A673 (cell line): ENCODE measurements around the gene OMP. TPM values are rescaled to one million over a fixed set of nuclear protein-coding genes. Genes with fewer than 3 reads are reported as not detected.

ENCODE experiments used
- BruUV-seq: library from RNA; stranded (reverse); fragments of 400-500 nt; replicated peaks from 2 replicates; lab custom pipeline; 2021; lab: Mats Ljungman, UMichigan
- CTCF ChIA-PET: fragments of 300-600 bp; sonication (Branson Sonifier 250); formaldehyde crosslinking; loops from one replicate; lab custom pipeline; 2022; ENCODE audit warnings: antibody characterized with exemption; lab: Charles Lee
- POLR2A ChIA-PET: fragments of 300-600 bp; sonication (Branson Sonifier 250); formaldehyde crosslinking; loops from one replicate; lab custom pipeline; 2022; ENCODE audit warnings: antibody characterized with exemption; ENCODE audit not compliant: low non-redundant PET; lab: Charles Lee
- DNase-seq: peaks from one replicate; pipeline ENCODE4 v3.0.0-alpha.2; 2015; ENCODE audit warnings: low spot score
- H3K27ac ChIP-seq: fragments of 200-600 bp; sonication (generic); 2 replicates; pipeline ENCODE4 v1.5.1; 2016; ENCODE audit warnings: mixed run types, low read depth, mild to moderate bottlenecking, mixed read lengths, antibody characterized with exemption, low read length; ENCODE audit not compliant: poor library complexity, severe bottlenecking
- H3K27me3 ChIP-seq: fragments of 200-600 bp; sonication (generic); replicated peaks from 2 replicates; pipeline ENCODE4 v1.6.1; 2017; ENCODE audit warnings: mixed run types, low read depth, mild to moderate bottlenecking, mixed read lengths, antibody characterized with exemption, low read length; ENCODE audit not compliant: insufficient read depth, poor library complexity
- H3K36me3 ChIP-seq: fragments of 200-600 bp; sonication (generic); 2 replicates; pipeline ENCODE4 v1.6.1; 2016; ENCODE audit warnings: mixed run types, mild to moderate bottlenecking, mixed read lengths, antibody characterized with exemption, low read length; ENCODE audit not compliant: insufficient read depth, poor library complexity, severe bottlenecking
- H3K4me1 ChIP-seq: fragments of 200-600 bp; sonication (generic); 2 replicates; pipeline ENCODE4 v1.6.1; 2017; ENCODE audit warnings: mixed run types, mild to moderate bottlenecking, mixed read lengths, antibody characterized with exemption, low read length; ENCODE audit not compliant: insufficient read depth, poor library complexity, severe bottlenecking
- H3K4me3 ChIP-seq: fragments of 200-600 bp; sonication (generic); 2 replicates; pipeline ENCODE4 v1.5.1; 2016; ENCODE audit warnings: low read depth, mixed run types, mild to moderate bottlenecking, mixed read lengths, low read length; ENCODE audit not compliant: poor library complexity, severe bottlenecking
- H3K9me3 ChIP-seq: fragments of 200-600 bp; sonication (generic); 2 replicates; pipeline ENCODE4 v1.6.1; 2016; ENCODE audit warnings: mixed run types, low read depth, mild to moderate bottlenecking, mixed read lengths, antibody characterized with exemption, low read length; ENCODE audit not compliant: poor library complexity, severe bottlenecking
- EZH2 ChIP-seq: fragments of 200-600 bp; sonication (generic); IDR thresholded peaks from 2 replicates; pipeline ENCODE4 v1.6.1; 2017; ENCODE audit warnings: borderline replicate concordance, low read depth, mild to moderate bottlenecking, mixed read lengths, antibody characterized with exemption, low read length; ENCODE audit not compliant: poor library complexity, severe bottlenecking
- intact Hi-C: fragments of 100-400 bp; cut with micrococcal nuclease; formaldehyde crosslinking; loops from one replicate; pipeline ENCODE4 v1.10.0; 2022; ENCODE audit not compliant: unreplicated experiment
- total RNA-seq: library from RNA; stranded (reverse); gene quantifications from 2 replicates; pipeline ENCODE4 v1.2.3, GENCODE V29; 2021
- TF ChIP-seq, protein P1 (sequence below): fragments of 300-800, 200-600 bp; sonication (generic); conservative IDR thresholded peaks from 2 replicates; pipeline ENCODE4 v1.5.1; 2017; ENCODE audit warnings: low read depth, mild to moderate bottlenecking, antibody characterized with exemption, low read length, moderate library complexity, mixed read lengths

OMP gene
- total RNA-seq, 1 experiment from 2014 or later, result not detected

DNA sequence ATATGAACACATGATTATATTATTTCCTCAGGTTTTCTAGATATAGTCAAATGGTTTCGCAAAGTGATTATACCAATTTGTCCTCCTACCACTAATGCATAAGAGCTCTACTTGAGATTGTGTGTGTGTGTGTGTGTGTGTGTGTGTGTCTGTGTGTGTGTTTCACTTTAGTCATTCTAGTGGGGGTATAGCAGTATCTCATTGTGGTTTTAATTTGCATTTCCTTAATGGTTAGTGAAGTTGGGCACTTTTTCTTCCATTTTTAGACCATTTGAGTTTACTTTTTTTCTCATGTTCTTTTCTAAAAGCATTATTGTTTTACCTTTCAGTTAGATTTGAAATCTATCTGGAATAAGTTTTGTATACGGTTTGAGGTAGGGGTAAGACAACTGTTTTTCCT is 23.0 kb upstream of the OMP start:
- POLR2A ChIA-PET, result no interaction called here
- CTCF ChIA-PET, result no interaction called here
- H3K36me3 ChIP-seq, result no peaks in the 10 kb centered on the region

DNA sequence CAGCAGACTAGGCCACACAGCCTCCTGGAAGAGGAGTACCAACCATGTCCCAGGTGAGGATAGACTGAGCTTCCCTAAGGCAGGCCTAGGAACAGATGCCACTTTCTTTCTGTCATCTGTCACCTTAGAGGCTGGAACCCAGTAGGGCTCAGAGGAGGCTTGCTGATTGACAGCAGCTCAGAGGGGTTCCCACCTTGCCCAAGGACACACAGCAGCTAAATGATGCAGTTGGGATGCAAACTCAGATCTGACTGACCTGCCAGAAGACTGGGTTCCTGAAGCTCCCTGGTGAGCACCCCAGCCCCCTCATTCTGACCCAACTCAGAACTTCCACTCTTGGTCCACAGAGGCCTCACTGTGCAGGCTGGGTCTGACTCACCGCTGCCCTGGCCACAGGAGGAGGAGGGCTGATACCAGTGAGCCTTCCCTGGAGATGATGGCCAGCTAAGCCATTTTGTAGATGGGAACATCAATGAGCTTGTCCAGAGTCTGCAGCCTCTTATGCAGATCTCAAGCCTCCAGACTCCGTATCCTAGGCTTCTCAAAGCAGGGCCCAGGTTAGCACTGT is 21.9 kb upstream of the OMP start:
- Histone ChIP-seq H3K4me1 (no peaks in the 10 kb centered on the region), H3K4me3 (no peak overlapping the region), H3K9me3 (no peaks in the 10 kb centered on the region), H3K36me3 (no peaks in the 10 kb centered on the region), H3K27me3 (no peaks in the 10 kb centered on the region), H3K27ac (no peak overlapping the region)
- DNase-seq, result no peak
- TF ChIP-seq EZH2, result no peak
- TF ChIP-seq, protein P1, sequence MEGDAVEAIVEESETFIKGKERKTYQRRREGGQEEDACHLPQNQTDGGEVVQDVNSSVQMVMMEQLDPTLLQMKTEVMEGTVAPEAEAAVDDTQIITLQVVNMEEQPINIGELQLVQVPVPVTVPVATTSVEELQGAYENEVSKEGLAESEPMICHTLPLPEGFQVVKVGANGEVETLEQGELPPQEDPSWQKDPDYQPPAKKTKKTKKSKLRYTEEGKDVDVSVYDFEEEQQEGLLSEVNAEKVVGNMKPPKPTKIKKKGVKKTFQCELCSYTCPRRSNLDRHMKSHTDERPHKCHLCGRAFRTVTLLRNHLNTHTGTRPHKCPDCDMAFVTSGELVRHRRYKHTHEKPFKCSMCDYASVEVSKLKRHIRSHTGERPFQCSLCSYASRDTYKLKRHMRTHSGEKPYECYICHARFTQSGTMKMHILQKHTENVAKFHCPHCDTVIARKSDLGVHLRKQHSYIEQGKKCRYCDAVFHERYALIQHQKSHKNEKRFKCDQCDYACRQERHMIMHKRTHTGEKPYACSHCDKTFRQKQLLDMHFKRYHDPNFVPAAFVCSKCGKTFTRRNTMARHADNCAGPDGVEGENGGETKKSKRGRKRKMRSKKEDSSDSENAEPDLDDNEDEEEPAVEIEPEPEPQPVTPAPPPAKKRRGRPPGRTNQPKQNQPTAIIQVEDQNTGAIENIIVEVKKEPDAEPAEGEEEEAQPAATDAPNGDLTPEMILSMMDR, result no peak
- BruUV-seq, result no TSS peak
- ChIA-PET POLR2A (no interaction called here), CTCF (no interaction called here)
- intact Hi-C loops, result no loop called here

More for the DNA sequence above, 23.0 kb upstream of the OMP start:
- no peaks in the 10 kb centered on the region for H3K9me3 ChIP-seq
- no peaks in the 10 kb centered on the region for H3K27me3 ChIP-seq
- H3K4me3 ChIP-seq, result no peak overlapping the region
- intact Hi-C loops, result no loop called here
- no peak overlapping the region for H3K27ac ChIP-seq
- DNase-seq, result no peak
- BruUV-seq, result no TSS peak
- H3K4me1 ChIP-seq, result no peaks in the 10 kb centered on the region
- no peak for TF ChIP-seq EZH2
- TF ChIP-seq, protein P1, result no peak

DNA sequence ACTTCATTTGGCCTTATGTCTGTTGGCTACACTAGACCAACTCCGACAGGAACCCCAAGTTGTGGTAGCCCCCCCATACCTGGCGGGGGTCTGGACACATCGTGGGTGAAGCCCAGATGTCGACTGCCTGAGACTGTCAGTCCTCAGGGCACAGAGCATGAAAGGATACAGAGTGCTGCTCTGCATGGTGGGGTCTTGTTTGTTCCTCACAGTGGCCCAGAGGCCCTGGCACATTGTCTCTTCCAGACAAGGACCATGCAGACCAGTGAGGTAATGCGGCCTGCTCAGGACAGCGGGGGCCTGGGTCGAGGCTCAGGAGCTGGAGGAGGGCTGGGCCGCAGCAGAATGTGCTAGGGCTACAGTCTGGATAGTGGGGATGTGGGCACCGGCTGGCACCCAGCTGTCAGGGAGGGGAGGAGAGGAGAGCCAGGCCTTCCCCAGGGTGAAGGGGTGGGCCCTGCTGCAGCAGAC is 21.2 kb upstream of the OMP start:
- intact Hi-C loops, result no loop called here
- POLR2A ChIA-PET, result no interaction called here
- DNase-seq, result no peak

More for the DNA sequence above, 21.2 kb upstream of the OMP start:
- CTCF ChIA-PET, result interaction anchor here (0.9 kb wide), 1 partner anchor 34 kb away, joined by 3 read pairs; no protein-coding TSS in a partner anchor
- BruUV-seq, result no TSS peak
- Histone ChIP-seq H3K36me3 (no peaks in the 10 kb centered on the region), H3K27me3 (no peaks in the 10 kb centered on the region), H3K4me3 (no peak overlapping the region), H3K27ac (no peak overlapping the region), H3K4me1 (no peaks in the 10 kb centered on the region), H3K9me3 (no peaks in the 10 kb centered on the region)
- TF ChIP-seq EZH2, result no peak
- TF ChIP-seq, protein P1, result no peak
